Endodermal cell (in vitro differentiated cells): ENCODE data around the gene ZNF343. TPM values are rescaled to one million over a fixed set of nuclear protein-coding genes. Genes with fewer than 3 reads are reported as not detected.
A peak's percentile ranks its signal among the peaks of the same experiment; 100 is the strongest.

ENCODE experiments used
- DNase-seq: peaks from one replicate; pipeline ENCODE4 v3.0.0-alpha.2; 2017
- H3K27ac ChIP-seq: 2 replicates; pipeline ENCODE4 v1.5.1; 2013; ENCODE audit warnings: mild to moderate bottlenecking, low read depth, low read length, moderate library complexity
- H3K27me3 ChIP-seq: 2 replicates; pipeline ENCODE4 v1.6.1; 2013; ENCODE audit warnings: mild to moderate bottlenecking, low read length, moderate library complexity; ENCODE audit not compliant: insufficient read depth, control insufficient read depth, poor library complexity, severe bottlenecking
- H3K36me3 ChIP-seq: 2 replicates; pipeline ENCODE4 v1.7.0; 2013; ENCODE audit warnings: mild to moderate bottlenecking, low read length, moderate library complexity; ENCODE audit not compliant: control insufficient read depth, insufficient read depth
- H3K4me1 ChIP-seq: one replicate; pipeline ENCODE4 v1.7.0; 2013; ENCODE audit warnings: low read length; ENCODE audit not compliant: control insufficient read depth, insufficient read depth
- H3K4me3 ChIP-seq: 2 replicates; pipeline ENCODE4 v1.5.1; 2013; ENCODE audit warnings: mild to moderate bottlenecking, low read length, moderate library complexity
- H3K9ac ChIP-seq: 2 replicates; pipeline ENCODE4 v1.6.1; 2013; ENCODE audit warnings: mild to moderate bottlenecking, low read length, moderate library complexity; ENCODE audit not compliant: poor library complexity, severe bottlenecking; ENCODE audit errors: extremely low read depth
- H3K9me3 ChIP-seq: 2 replicates; pipeline ENCODE4 v1.6.1; 2013; ENCODE audit warnings: mild to moderate bottlenecking, low read length, moderate library complexity; ENCODE audit not compliant: control insufficient read depth
- H3K27ac Mint-ChIP-seq: 2 replicates; pipeline ENCODE4 v1.8.0; 2020; ENCODE audit warnings: mixed read lengths
- H3K27me3 Mint-ChIP-seq: 2 replicates; pipeline ENCODE4 v1.8.0; 2021; ENCODE audit warnings: mild to moderate bottlenecking, mixed read lengths; ENCODE audit not compliant: insufficient read depth
- H3K36me3 Mint-ChIP-seq: 2 replicates; pipeline ENCODE4 v1.8.0; 2020; ENCODE audit warnings: low read depth, mixed read lengths
- H3K4me1 Mint-ChIP-seq: 2 replicates; pipeline ENCODE4 v1.8.0; 2020; ENCODE audit warnings: mixed read lengths
- H3K4me3 Mint-ChIP-seq: 2 replicates; pipeline ENCODE4 v1.8.0; 2020; ENCODE audit warnings: mild to moderate bottlenecking, moderate library complexity, mixed read lengths
- H3K9me3 Mint-ChIP-seq: 2 replicates; pipeline ENCODE4 v1.8.0; 2020; ENCODE audit warnings: mild to moderate bottlenecking, mixed read lengths
- WGBS, 2 experiments: methylation state at CpG; one replicate each; pipeline versions ENCODE4 v1.1.5 to v1.1.7; 2013; ENCODE audit warnings: missing lambda C conversion rate in 2 of 2, mixed read lengths in 1 of 2; ENCODE audit not compliant: insufficient coverage in 1 of 2, insufficient read length in 1 of 2; 5-methylcytosine and 5-hydroxymethylcytosine counted together
- total RNA-seq, 2 donors: library from RNA; stranded (reverse); fragmentation: NEBNext Ultra II Directional in 1 of 2; extraction: Animal tissue kit (Norgen Biotek cat#: 25700) in 1 of 2; gene quantifications; 2 replicates in 1 of 2; 3 replicates in 1 of 2; pipeline ENCODE4 v1.2.1, GENCODE V29; 2021
- TF ChIP-seq, protein P1 (sequence below): fragments of 200-600 bp; sonication (generic); conservative IDR thresholded peaks from 2 replicates; pipeline ENCODE4 v1.5.0; 2021; ENCODE audit warnings: antibody characterized with exemption, mild to moderate bottlenecking

The ZNF343 gene
- total RNA-seq, 2 donors from 2014 or later: 6.9 to 10.1 TPM

GRCh38 chr20:2451422-2451821 is 57.3 kb downstream of the ZNF343 start:
- DNase-seq: no peak
- H3K27ac Mint-ChIP-seq: no peak overlapping the region
- Histone ChIP-seq H3K4me1 (no peaks in the 10 kb centered on the region), H3K9me3 (no peaks in the 10 kb centered on the region), H3K27ac (no peak overlapping the region), H3K9ac (no peak overlapping the region), H3K27me3 (no peaks in the 10 kb centered on the region), H3K4me3 (no peak overlapping the region), H3K36me3 (no peaks in the 10 kb centered on the region)
- H3K27me3 Mint-ChIP-seq: no peaks in the 10 kb centered on the region
- WGBS, 2 experiments: 90 to 95% methylated on average over 5 of the region's 5 CpGs
- TF ChIP-seq, protein P1, sequence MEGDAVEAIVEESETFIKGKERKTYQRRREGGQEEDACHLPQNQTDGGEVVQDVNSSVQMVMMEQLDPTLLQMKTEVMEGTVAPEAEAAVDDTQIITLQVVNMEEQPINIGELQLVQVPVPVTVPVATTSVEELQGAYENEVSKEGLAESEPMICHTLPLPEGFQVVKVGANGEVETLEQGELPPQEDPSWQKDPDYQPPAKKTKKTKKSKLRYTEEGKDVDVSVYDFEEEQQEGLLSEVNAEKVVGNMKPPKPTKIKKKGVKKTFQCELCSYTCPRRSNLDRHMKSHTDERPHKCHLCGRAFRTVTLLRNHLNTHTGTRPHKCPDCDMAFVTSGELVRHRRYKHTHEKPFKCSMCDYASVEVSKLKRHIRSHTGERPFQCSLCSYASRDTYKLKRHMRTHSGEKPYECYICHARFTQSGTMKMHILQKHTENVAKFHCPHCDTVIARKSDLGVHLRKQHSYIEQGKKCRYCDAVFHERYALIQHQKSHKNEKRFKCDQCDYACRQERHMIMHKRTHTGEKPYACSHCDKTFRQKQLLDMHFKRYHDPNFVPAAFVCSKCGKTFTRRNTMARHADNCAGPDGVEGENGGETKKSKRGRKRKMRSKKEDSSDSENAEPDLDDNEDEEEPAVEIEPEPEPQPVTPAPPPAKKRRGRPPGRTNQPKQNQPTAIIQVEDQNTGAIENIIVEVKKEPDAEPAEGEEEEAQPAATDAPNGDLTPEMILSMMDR: no peak
- H3K36me3 Mint-ChIP-seq: no peaks in the 10 kb centered on the region
- no peak overlapping the region for H3K4me3 Mint-ChIP-seq
- no peaks in the 10 kb centered on the region for H3K9me3 Mint-ChIP-seq
- H3K4me1 Mint-ChIP-seq: no peaks in the 10 kb centered on the region

GRCh38 chr20:2449386-2449785 is 59.3 kb downstream of the ZNF343 start:
- no CpG with 5 or more reads among the region's 1 CpG for WGBS, 2 experiments
- TF ChIP-seq, protein P1: no peak
- DNase-seq: no peak
- Mint-ChIP-seq H3K4me3 (no peak overlapping the region), H3K9me3 (no peaks in the 10 kb centered on the region), H3K27ac (no peak overlapping the region), H3K4me1 (no peaks in the 10 kb centered on the region), H3K27me3 (peaks cover 3% of the 10 kb centered on the region), H3K36me3 (no peaks in the 10 kb centered on the region)
- Histone ChIP-seq H3K36me3 (no peaks in the 10 kb centered on the region), H3K9ac (no peak overlapping the region), H3K27ac (no peak overlapping the region), H3K27me3 (no peaks in the 10 kb centered on the region), H3K4me3 (no peak overlapping the region), H3K9me3 (no peaks in the 10 kb centered on the region), H3K4me1 (no peaks in the 10 kb centered on the region)

GRCh38 chr20:2446845-2447244 is 61.9 kb downstream of the ZNF343 start:
- H3K9ac ChIP-seq: no peak overlapping the region
- peaks cover 6% of the 10 kb centered on the region for H3K27me3 Mint-ChIP-seq
- no peak overlapping the region for H3K27ac Mint-ChIP-seq
- no peaks in the 10 kb centered on the region for H3K27me3 ChIP-seq
- H3K9me3 ChIP-seq: no peaks in the 10 kb centered on the region
- no peaks in the 10 kb centered on the region for H3K36me3 Mint-ChIP-seq
- H3K27ac ChIP-seq: no peak overlapping the region
- 77 to 78% methylated on average over 3 to 4 of the region's 4 CpGs for WGBS, 2 experiments
- H3K4me1 ChIP-seq: no peaks in the 10 kb centered on the region
- no peaks in the 10 kb centered on the region for H3K36me3 ChIP-seq
- H3K9me3 Mint-ChIP-seq: no peaks in the 10 kb centered on the region
- H3K4me1 Mint-ChIP-seq: no peaks in the 10 kb centered on the region
- DNase-seq: peak; percentile 58
- TF ChIP-seq, protein P1: no peak
- no peak overlapping the region for H3K4me3 Mint-ChIP-seq
- no peak overlapping the region for H3K4me3 ChIP-seq

Other genes with a start within 250 kb of the ZNF343 start
- under 1 TPM; 0.29 to 0.38 TPM for gene TGM3, start 212.9 kb downstream of the ZNF343 start, total RNA-seq
- gene TGM6, start 128.0 kb downstream of the ZNF343 start, total RNA-seq: not detected
- gene SNRPB, start 38.1 kb downstream of the ZNF343 start, total RNA-seq: 100 to 1,000 TPM; 277 to 310 TPM
- gene TMC2, start 27.7 kb upstream of the ZNF343 start, total RNA-seq: under 1 TPM in 1 of 2 donors, not detected in 1; 0.24 TPM
- gene NOP56, start 143.7 kb upstream of the ZNF343 start, total RNA-seq: 100 to 1,000 TPM; 386 to 432 TPM
- 10 to 100 TPM; 89.9 to 91.7 TPM for gene IDH3B, start 155.3 kb upstream of the ZNF343 start, total RNA-seq
- 10 to 100 TPM in 1 of 2 donors, 1 to 10 TPM in 1; 6.4 to 12.1 TPM for gene EBF4, start 183.9 kb upstream of the ZNF343 start, total RNA-seq